Superior temporal gyrus (tissue), 1 donor: ENCODE results near the gene DOK4.

ENCODE experiments used
- DNase-seq: peaks from one replicate; pipeline ENCODE4 v3.0.0-alpha.2; 2016; ENCODE audit errors: extremely low spot score

The DOK4 gene

GRCh38 chr16:57485916-57486857, at the start of gene DOK4:
TSS of gene DOK4 (minus strand) at chr16:57486493. CDS start at chr16:57479507, 6,986 bp downstream.
- DNase-seq: peak; percentile 41

DNA sequence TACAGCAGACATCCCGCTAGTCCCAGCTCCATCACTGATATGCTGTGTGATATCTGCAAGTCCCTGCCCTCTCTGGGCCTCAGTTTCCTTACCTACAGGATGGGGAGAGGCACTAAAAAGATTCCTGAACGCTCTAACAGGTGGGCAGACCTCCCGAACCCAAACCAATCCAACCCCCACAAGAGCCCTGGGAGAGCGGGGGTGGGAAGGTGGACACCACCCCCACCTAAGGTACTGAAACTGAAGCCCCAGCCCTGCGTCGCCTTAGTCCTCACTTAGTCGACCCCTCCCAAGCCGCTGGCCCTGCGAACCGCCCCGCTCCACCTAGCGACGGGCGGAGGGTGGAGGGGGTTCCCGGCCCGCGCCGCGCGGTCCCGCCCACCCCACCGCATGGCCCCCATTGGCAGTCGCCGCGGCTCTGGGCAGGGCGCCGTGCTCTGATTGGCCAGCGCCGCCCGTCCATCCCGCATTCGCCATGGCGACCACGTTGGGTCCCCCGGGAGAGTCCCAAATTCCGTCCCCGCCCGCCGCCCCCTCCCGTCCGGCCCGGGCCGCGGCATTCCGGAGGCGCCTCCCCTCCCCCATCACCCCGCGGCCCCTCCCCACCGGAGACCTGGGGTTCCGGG, 49.5 kb upstream of the DOK4 start:
- peak; percentile 68 for DNase-seq

- no peak for DNase-seq
Measured at GRCh38 chr16:57534881-57535658, 48.8 kb upstream of the DOK4 start.

GRCh38 chr16:57534337-57534880, 48.1 kb upstream of the DOK4 start:
- DNase-seq: no peak

GRCh38 chr16:57533431-57534336, 47.4 kb upstream of the DOK4 start:
- no peak for DNase-seq

- DNase-seq: no peak
Measured at GRCh38 chr16:57532266-57532625, 46.0 kb upstream of the DOK4 start.

DNA sequence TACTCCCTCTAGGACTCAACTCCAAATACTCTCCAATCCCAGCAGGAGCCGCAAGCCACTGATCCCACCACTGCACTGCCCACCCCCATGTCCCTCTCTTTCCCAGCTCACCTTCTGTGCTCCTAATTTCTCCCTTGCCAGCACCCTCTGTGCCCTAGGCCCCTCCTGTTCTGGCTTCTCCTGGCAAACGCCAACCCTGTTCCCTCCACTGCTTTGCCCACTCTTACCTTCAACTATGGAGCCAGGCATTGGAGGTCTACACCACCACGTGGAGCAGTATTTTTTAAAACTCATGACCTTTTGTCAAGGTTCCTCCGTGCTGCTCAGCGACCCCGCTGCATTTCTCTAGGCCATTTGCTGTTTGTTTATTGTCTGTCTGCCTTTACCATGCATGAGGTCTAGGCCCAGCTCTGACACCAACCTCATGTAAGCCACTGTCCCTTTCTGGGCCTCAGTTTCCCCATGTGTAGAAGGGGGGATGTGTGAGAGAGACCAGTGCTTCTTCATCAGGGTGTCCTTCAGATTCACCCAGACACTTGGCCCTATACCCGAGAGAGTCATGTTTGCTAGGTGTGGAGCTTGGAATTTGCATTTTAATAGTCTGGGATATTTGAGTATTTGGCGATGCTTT, 45.5 kb upstream of the DOK4 start:
- DNase-seq: no peak

DNA sequence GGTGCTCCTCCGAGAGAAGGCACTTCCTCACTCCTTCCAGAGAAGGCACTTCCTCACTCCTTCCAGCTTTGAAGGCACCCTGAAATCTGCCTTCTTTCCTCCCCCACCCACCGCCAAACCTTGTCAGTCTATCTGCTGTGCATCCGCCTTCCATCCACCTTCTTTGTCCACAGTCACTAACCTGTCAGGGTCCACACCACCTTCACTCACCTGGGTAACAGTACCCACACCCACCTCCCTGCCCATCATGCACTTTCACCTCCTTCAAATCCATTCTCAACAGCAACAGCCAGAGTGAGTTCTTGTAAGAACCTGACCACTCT, 44.9 kb upstream of the DOK4 start:
- no peak for DNase-seq

DNA sequence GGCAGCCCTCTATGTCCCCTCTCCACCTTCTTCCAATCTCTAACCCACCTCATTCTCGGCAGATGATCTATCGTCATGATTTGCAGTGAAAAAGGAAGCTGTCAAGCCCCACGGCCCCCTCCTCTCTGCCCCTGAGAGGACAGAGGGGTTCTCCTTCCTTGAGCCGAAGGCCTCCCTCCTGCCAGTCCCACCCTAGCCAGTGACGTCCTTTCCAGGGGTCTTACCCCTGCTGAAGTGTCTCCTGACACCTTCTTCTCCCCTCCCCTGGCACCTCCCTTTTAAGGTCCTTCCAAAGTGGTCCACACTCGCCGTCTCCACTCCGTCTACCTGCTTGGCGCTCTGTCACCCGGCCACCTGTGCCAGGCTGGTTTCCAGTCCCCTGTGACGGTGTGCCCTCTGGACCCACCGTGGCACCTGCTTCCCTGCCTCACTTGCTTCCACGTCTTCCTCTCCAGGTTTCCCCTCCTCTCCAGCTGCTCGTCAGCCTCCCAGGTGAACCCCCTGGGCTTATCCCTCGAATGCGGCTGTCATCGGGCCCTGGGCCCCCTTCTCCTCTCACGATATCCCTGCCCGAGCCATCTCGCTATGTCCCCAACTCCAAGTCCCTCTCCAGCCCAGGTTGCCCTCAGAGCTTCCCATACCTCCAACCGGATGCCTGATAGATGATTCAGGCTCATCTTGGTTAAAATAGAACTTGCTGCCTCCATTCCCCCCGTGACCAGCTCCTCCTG, 44.4 kb upstream of the DOK4 start:
- no peak for DNase-seq

- no peak for DNase-seq
Measured at GRCh38 chr16:57530104-57530521, 43.8 kb upstream of the DOK4 start.

GRCh38 chr16:57529391-57530103, 43.3 kb upstream of the DOK4 start:
- DNase-seq: no peak

GRCh38 chr16:57528499-57529390, 42.5 kb upstream of the DOK4 start:
- DNase-seq: no peak

GRCh38 chr16:57527610-57528360, 41.5 kb upstream of the DOK4 start:
- DNase-seq: no peak

DNA sequence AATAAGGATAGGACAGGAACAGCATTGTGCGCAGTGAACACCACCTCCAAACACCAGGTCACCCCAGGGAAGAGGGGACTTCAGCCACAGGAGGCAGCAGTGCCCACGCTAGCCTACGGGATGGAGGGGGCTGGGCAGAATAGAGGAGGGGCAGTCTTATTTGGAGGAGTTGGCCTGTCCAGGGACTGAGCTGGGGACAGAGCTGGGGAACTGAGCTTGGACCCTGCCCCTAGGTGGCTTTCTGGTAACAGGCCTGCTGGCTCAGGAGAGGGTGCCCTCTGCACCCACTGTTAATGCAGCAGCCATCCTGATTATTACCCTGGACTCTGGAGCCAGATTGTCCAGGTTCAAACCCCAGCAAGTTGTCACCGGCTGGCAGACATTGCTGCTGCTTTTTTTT, 40.7 kb upstream of the DOK4 start:
- no peak for DNase-seq

DNA sequence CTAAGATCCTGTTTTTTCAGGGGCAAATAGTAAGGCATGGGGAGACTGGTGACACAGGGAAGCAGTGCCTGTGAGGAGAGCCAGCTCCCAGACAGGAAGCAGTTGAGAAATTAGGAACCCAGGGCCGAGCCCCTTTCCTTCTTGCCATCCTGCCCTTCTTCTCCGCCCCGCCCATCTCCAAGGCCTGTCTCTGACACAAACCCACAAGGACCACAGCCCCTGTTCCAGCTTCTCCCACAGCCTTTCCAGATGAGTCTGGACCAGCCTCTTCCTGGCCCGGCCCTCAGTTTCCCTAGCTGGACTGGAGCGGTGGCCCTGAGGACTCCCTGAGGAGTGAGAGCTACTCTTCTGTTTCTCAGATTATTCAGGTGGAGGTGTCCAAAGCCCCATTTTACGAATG, 40.2 kb upstream of the DOK4 start:
- DNase-seq: no peak

DNA sequence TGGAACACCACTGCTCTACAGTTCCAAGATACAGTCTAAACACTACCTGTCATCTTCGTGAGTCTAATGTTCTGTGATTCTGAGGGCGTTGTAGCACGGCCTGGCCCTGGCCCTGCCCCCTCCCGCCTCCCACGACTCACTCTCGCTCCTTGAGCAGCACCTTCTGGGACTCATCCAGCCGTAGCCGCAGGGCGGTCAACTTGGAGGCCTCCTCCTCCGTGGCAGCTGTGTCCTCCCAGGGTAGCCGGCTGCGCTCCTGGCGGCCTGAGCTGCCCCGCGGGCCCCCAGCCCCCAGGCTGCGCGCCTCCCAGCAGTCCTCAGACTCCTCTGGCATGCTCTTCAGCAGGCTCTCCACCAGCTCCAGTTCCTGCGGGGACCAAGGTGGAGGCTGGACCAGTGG, 39.5 kb upstream of the DOK4 start:
- DNase-seq: no peak

DNA sequence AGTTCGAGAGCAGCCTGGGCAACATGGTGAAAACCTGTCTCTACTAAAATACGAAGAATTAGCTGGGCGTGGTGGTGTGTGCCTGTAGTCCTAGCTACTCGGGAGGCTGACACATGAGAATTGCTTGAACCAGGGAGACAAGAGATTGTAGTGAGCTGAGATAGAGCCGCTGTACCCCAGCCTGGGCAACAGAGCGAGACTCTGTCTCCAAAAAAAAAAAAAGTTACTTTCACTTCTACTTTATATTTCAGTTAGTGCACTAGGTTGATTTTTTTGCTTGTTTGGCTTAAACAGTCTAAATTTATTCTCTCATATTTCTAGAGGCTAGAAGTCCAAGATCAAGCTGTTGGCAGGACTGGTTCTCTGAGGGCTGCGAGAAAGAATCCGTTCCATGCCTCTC, 36.7 kb upstream of the DOK4 start:
- no peak for DNase-seq
